DOHH2 (cell line): Measurements from ENCODE around the gene MAP4K2.

ENCODE experiments used
- H3F3A ChIP-seq: fragments of 200-600 bp; sonication (generic), shearing (Covaris generic); 2 replicates; pipeline ENCODE4 v1.6.0; 2016; ENCODE audit warnings: antibody characterized with exemption, mild to moderate bottlenecking; ENCODE audit not compliant: control insufficient read depth, insufficient read depth
- H3K27ac ChIP-seq: fragments of 200-600 bp; sonication (generic); 2 replicates; pipeline ENCODE4 v1.5.1; 2014; ENCODE audit warnings: low read depth, mild to moderate bottlenecking, low read length, moderate library complexity
- H3K27me3 ChIP-seq: fragments of 200-600 bp; sonication (generic); 2 replicates; pipeline ENCODE4 v1.6.1; 2014; ENCODE audit warnings: mild to moderate bottlenecking, low read length, mixed read lengths; ENCODE audit not compliant: control insufficient read depth
- H3K36me3 ChIP-seq: fragments of 200-600 bp; sonication (generic); 2 replicates; pipeline ENCODE4 v1.6.1; 2014; ENCODE audit warnings: mild to moderate bottlenecking, low read length, moderate library complexity, mixed read lengths; ENCODE audit not compliant: control insufficient read depth
- H3K4me1 ChIP-seq: fragments of 200-600 bp; sonication (generic); 2 replicates; pipeline ENCODE4 v1.6.1; 2014; ENCODE audit warnings: mild to moderate bottlenecking, low read length, mixed read lengths; ENCODE audit not compliant: control insufficient read depth
- H3K4me2 ChIP-seq: fragments of 200-600 bp; sonication (generic); 2 replicates; pipeline ENCODE4 v1.6.0; 2014; ENCODE audit warnings: mild to moderate bottlenecking, low read length, moderate library complexity
- H3K4me3 ChIP-seq: fragments of 200-600 bp; sonication (generic); 2 replicates; pipeline ENCODE4 v1.5.1; 2014; ENCODE audit warnings: mild to moderate bottlenecking, low read length, mixed read lengths
- H3K79me2 ChIP-seq: fragments of 200-600 bp; sonication (generic); 2 replicates; pipeline ENCODE4 v1.6.1; 2014; ENCODE audit warnings: mild to moderate bottlenecking, low read length, mixed read lengths; ENCODE audit not compliant: control insufficient read depth
- H3K9me2 ChIP-seq: fragments of 200-600 bp; sonication (generic); replicated peaks from 2 replicates; pipeline ENCODE4 v1.6.1; 2014; ENCODE audit warnings: mild to moderate bottlenecking, low read length, mixed read lengths; ENCODE audit not compliant: control insufficient read depth
- H3K9me3 ChIP-seq: fragments of 200-600 bp; sonication (generic); 2 replicates; pipeline ENCODE4 v1.6.1; 2014; ENCODE audit warnings: antibody characterized with exemption, low read length, mixed read lengths; ENCODE audit not compliant: control insufficient read depth, insufficient read depth
- H4K20me1 ChIP-seq: fragments of 200-600 bp; sonication (generic); 2 replicates; pipeline ENCODE4 v1.6.0; 2014; ENCODE audit warnings: low read depth, mild to moderate bottlenecking, antibody characterized with exemption, low read length, moderate library complexity; ENCODE audit not compliant: control insufficient read depth, insufficient read depth
- CTCF ChIP-seq: fragments of 200-600 bp; sonication (generic); IDR thresholded peaks from one replicate; pipeline ENCODE4 v1.5.1; 2014; ENCODE audit warnings: antibody characterized with exemption, mild to moderate bottlenecking, low read depth, low read length; ENCODE audit not compliant: poor library complexity, severe bottlenecking
- EZH2phosphoT487 ChIP-seq: fragments of 200-600 bp; sonication (generic); IDR thresholded peaks from 2 replicates; pipeline ENCODE4 v1.6.1; 2017; ENCODE audit warnings: borderline replicate concordance, mild to moderate bottlenecking, antibody characterized with exemption, low read length, moderate library complexity, mixed read lengths

The MAP4K2 gene

GRCh38 chr11:64792482-64792881, 10.5 kb downstream of the MAP4K2 start:
- H4K20me1 ChIP-seq: no peaks in the 10 kb centered on the region
- peaks cover 48% of the 10 kb centered on the region for H3K36me3 ChIP-seq
- no peaks in the 10 kb centered on the region for H3K9me3 ChIP-seq
- peaks cover 9% of the 10 kb centered on the region for H3K4me1 ChIP-seq
- no peaks in the 10 kb centered on the region for H3K79me2 ChIP-seq
- H3K4me2 ChIP-seq: no peak overlapping the region
- no peaks in the 10 kb centered on the region for H3K27me3 ChIP-seq
- H3K9me2 ChIP-seq: no peaks in the 10 kb centered on the region
- no peak overlapping the region for H3K4me3 ChIP-seq
- no peaks in the 10 kb centered on the region for H3F3A ChIP-seq
- TF ChIP-seq CTCF (no peak), EZH2phosphoT487 (no peak)
- no peak overlapping the region for H3K27ac ChIP-seq

- H3K4me1 ChIP-seq: peaks cover 9% of the 10 kb centered on the region
- H3K4me2 ChIP-seq: no peak overlapping the region
- no peaks in the 10 kb centered on the region for H3K79me2 ChIP-seq
- H4K20me1 ChIP-seq: no peaks in the 10 kb centered on the region
- H3K4me3 ChIP-seq: no peak overlapping the region
- no peak overlapping the region for H3K27ac ChIP-seq
- no peaks in the 10 kb centered on the region for H3K9me3 ChIP-seq
- H3F3A ChIP-seq: 0 out of 2 replicates have a peak, but pooled peaks cover 2% of the 10 kb centered on the region
- TF ChIP-seq CTCF: no peak
- no peak for TF ChIP-seq EZH2phosphoT487
- no peaks in the 10 kb centered on the region for H3K9me2 ChIP-seq
- H3K36me3 ChIP-seq: peaks cover 42% of the 10 kb centered on the region
- H3K27me3 ChIP-seq: no peaks in the 10 kb centered on the region
Observed at GRCh38 chr11:64791781-64792291, 11.2 kb downstream of the MAP4K2 start.

- no peak overlapping the region for H3K27ac ChIP-seq
- H3K4me3 ChIP-seq: no peak overlapping the region
- no peaks in the 10 kb centered on the region for H3K27me3 ChIP-seq
- no peaks in the 10 kb centered on the region for H3K79me2 ChIP-seq
- peaks cover 6% of the 10 kb centered on the region for H3F3A ChIP-seq
- H3K36me3 ChIP-seq: peaks cover 38% of the 10 kb centered on the region
- no peaks in the 10 kb centered on the region for H3K9me3 ChIP-seq
- no peaks in the 10 kb centered on the region for H4K20me1 ChIP-seq
- H3K9me2 ChIP-seq: no peaks in the 10 kb centered on the region
- H3K4me1 ChIP-seq: peaks cover 9% of the 10 kb centered on the region
- H3K4me2 ChIP-seq: no peak overlapping the region
- no peak for TF ChIP-seq EZH2phosphoT487
- no peak for TF ChIP-seq CTCF
Observed at GRCh38 chr11:64790205-64791095, 12.6 kb downstream of the MAP4K2 start.
